Measurements from ENCODE around the gene S100A13. TPM values are rescaled to one million over a fixed set of nuclear protein-coding genes. Genes with fewer than 3 reads are reported as not detected.

The S100A13 gene
- total RNA-seq, 6 experiments from 2014 or later, result 162 to 225 (median 208) TPM

DNA sequence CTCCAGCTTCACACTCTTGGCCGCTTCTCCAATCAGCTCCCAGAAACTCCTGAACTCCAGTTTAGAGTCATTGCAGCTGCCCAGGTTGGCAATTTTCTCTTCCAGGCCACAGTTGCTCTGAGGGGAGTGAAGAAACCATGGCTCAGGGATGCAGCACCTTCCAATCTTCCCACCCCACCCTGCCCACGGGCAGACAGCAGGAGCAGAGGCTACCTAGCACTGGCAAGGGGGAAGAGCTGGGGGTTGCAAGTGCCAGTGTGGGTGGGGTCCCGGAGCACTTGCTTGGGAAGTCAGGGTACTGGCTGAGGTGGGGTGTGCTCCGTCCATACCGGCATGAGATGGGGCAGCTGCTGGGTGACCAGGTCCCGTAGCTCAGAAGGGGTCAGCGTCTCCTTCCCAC is 12.4 kb downstream of the S100A13 start:
- no peak overlapping the region for H3K4me3 Mint-ChIP-seq
- no peaks in the 10 kb centered on the region for H3K9me3 Mint-ChIP-seq
- H3K4me1 Mint-ChIP-seq (ENCODE audit: low read depth), result peaks cover 63% of the 10 kb centered on the region
- DNase-seq, result no peak
- peaks cover 23% of the 10 kb centered on the region for H3K36me3 Mint-ChIP-seq (ENCODE audit: low read depth)
- peak overlapping the region; percentile 42; the same call in 1 of the 2 replicates for H3K27ac Mint-ChIP-seq
- TF ChIP-seq, protein P1, sequence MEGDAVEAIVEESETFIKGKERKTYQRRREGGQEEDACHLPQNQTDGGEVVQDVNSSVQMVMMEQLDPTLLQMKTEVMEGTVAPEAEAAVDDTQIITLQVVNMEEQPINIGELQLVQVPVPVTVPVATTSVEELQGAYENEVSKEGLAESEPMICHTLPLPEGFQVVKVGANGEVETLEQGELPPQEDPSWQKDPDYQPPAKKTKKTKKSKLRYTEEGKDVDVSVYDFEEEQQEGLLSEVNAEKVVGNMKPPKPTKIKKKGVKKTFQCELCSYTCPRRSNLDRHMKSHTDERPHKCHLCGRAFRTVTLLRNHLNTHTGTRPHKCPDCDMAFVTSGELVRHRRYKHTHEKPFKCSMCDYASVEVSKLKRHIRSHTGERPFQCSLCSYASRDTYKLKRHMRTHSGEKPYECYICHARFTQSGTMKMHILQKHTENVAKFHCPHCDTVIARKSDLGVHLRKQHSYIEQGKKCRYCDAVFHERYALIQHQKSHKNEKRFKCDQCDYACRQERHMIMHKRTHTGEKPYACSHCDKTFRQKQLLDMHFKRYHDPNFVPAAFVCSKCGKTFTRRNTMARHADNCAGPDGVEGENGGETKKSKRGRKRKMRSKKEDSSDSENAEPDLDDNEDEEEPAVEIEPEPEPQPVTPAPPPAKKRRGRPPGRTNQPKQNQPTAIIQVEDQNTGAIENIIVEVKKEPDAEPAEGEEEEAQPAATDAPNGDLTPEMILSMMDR (IDR thresholded peaks at IDR 0.05), result no peak
- peaks cover 3% of the 10 kb centered on the region for H3K27me3 Mint-ChIP-seq (ENCODE audit: insufficient read depth)

DNA sequence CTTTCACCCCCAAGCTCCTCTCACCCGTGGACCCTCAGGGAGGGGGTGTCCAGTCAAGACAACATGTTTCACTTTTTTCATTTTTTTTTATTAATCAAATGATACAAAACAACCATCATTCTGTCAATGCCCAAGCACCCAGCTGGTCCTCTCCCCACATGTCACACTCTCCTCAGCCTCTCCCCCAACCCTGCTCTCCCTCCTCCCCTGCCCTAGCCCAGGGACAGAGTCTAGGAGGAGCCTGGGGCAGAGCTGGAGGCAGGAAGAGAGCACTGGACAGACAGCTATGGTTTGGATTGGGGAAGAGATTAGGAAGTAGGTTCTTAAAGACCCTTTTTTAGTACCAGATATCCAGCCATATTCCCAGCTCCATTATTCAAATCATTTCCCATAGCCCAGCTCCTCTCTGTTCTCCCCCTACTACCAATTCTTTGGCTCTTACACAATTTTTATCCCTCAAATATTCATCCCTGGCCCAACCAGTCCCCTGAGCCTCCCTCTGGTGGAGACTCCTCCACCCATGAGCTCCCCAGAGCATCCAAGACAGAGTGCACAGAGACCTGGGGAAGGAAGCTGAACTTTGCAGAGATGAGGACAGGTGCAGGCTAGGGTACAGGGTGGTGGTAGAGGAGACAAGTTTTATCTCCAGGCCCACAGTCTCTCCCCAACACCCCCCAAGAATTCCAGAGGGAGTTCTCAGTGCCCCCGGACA is 13.0 kb downstream of the S100A13 start:
- H3K27ac Mint-ChIP-seq, result peak overlapping the region; percentile 42
- H3K27me3 Mint-ChIP-seq (ENCODE audit: insufficient read depth), result peaks cover 2% of the 10 kb centered on the region
- H3K4me3 Mint-ChIP-seq, result no peak overlapping the region
- H3K9me3 Mint-ChIP-seq, result no peaks in the 10 kb centered on the region
- peaks cover 23% of the 10 kb centered on the region for H3K36me3 Mint-ChIP-seq (ENCODE audit: low read depth)
- TF ChIP-seq, protein P1 (IDR thresholded peaks at IDR 0.05), result peak; percentile 41; the same call in 1 of the 2 replicates
- H3K4me1 Mint-ChIP-seq (ENCODE audit: low read depth), result peaks cover 69% of the 10 kb centered on the region
- no peak for DNase-seq

DNA sequence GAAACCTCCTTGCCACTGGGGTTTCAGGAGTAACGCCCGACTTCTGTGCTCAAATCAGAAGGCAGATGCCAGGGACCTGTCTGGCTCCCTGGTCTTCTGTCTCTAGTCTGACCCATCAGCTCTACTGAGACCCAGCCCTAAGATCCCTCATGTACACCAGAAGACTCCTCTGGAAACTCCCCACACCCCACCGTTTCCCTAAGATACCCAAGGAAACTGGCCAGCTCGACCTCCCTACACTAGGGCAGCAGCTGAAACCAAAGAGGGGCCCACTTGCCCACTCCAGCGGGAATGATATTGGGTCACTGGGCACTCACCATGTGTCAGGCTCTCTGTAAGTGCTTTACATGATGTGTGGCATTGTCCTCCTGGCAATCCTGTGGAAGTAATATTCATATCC is 13.9 kb downstream of the S100A13 start:
- Mint-ChIP-seq H3K36me3 (ENCODE audit: low read depth) (peaks cover 23% of the 10 kb centered on the region), H3K27ac (peak overlapping the region; percentile 96), H3K4me1 (ENCODE audit: low read depth) (peaks cover 75% of the 10 kb centered on the region), H3K27me3 (ENCODE audit: insufficient read depth) (peaks cover 4% of the 10 kb centered on the region), H3K9me3 (no peaks in the 10 kb centered on the region), H3K4me3 (peak overlapping the region; percentile 96)
- DNase-seq, result no peak
- TF ChIP-seq, protein P1 (IDR thresholded peaks at IDR 0.05), result no peak

DNA sequence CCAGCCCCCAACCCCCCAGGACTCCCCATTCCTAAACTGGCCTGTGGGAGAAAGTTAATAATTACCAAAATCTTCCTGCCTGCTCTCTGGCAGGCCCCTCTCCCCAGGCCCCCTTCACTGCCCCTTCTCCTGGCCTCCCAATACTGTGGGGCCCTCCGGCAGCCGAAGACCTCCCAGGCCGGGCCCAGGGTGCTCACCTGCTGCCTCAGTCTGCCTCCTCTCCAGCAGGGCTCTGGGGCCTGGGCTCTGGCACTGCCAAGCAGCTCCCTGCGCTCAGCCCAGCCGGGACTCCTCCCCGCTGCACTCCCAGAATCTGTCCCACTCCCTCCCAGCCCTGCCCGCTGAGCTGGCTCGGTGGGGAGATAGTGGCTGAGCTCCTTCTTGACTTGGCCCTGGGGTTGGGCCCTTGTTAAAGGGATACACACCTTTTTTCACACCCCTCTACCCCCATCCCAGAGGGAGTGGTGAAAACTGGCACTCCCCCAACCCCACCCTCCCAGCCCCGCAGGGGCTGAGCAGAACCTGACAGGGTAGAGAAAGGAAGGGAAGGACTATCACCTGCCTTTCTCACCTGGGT is 14.5 kb downstream of the S100A13 start, which contains the start of gene S100A16:
Gene S100A16 (minus strand): TSS at position 383 of the 577 bp plus-strand sequence. CDS start 4,986 bp downstream, outside the sequence.
- peak; percentile 62 for DNase-seq
- Mint-ChIP-seq H3K36me3 (ENCODE audit: low read depth) (peaks cover 23% of the 10 kb centered on the region), H3K27me3 (ENCODE audit: insufficient read depth) (peaks cover 4% of the 10 kb centered on the region), H3K4me1 (ENCODE audit: low read depth) (peaks cover 75% of the 10 kb centered on the region), H3K27ac (peak within 1 kb of the TSS; percentile 96), H3K9me3 (no peaks in the 10 kb centered on the region), H3K4me3 (peak within 1 kb of the TSS; percentile 96)
- TF ChIP-seq, protein P1 (IDR thresholded peaks at IDR 0.05), result no peak

DNA sequence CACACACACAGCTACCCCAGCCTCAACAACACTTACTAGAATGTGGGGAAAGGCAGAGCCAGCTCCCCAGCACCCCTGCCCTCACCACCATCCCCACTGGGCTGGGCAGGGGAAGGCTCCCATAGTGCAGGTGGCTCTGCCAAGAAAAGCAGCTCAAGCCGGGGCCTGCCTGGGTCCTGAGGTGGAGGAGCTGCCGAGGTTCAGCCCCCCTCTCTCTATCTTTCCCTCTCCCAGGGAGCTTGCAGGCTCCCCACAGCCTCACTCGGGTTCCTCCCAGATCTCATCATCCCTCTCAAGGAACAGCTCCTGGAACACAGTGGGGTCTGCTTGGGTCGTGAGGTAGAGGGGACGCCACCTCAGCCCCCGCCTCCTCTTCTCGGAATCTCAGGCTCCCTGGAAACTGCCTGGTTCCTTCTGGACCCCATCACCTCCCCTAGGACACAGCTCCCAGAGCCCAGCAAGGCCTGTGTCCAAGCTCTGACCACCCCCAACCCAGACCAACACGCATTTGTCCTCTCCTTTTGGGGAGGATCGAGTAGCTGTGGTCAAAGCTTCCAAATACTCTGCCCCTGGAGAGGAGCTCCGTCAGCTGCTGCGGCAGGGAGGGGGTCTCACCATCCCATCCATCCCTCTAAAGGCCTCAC is 15.1 kb downstream of the S100A13 start:
- no peak for DNase-seq
- Mint-ChIP-seq H3K27me3 (ENCODE audit: insufficient read depth) (peaks cover 4% of the 10 kb centered on the region), H3K27ac (peak overlapping the region; percentile 96), H3K4me1 (ENCODE audit: low read depth) (peaks cover 71% of the 10 kb centered on the region), H3K36me3 (ENCODE audit: low read depth) (peaks cover 23% of the 10 kb centered on the region), H3K9me3 (no peaks in the 10 kb centered on the region), H3K4me3 (peak overlapping the region; percentile 96)
- TF ChIP-seq, protein P1 (IDR thresholded peaks at IDR 0.05), result no peak
